NCI-H146 (cell line): ENCODE measurements around the gene TMEM225.
"Not testable (repeated sequence)": the region's sequence is repeated elsewhere in the genome, so short reads cannot be mapped to it uniquely, and the experiment has no call there.

Experiments used
- DNase-seq: peaks from one replicate; lab custom pipeline; 2025; lab: John Stamatoyannopoulos, UW

Gene TMEM225

GRCh38 chr11:123885570-123885969 lies at the start of gene TMEM225:
TMEM225 (minus strand) TSS chr11:123885670; CDS start chr11:123885425, 245 bp downstream.
- no peak for DNase-seq

GRCh38 chr11:123924027-123924426 lies 38.6 kb upstream of the TMEM225 start:
- no peak for DNase-seq

- no peak for DNase-seq
Measured at GRCh38 chr11:123920943-123921342, 35.5 kb upstream of the TMEM225 start.

GRCh38 chr11:123905826-123906225 lies 20.4 kb upstream of the TMEM225 start:
- DNase-seq, result no peak

GRCh38 chr11:123904932-123905331 lies 19.5 kb upstream of the TMEM225 start:
- DNase-seq, result no peak

GRCh38 chr11:123903932-123904331 lies 18.5 kb upstream of the TMEM225 start:
- DNase-seq, result no peak

- no peak for DNase-seq
Measured at GRCh38 chr11:123901867-123902266, 16.4 kb upstream of the TMEM225 start, which contains the start of gene OR8D4. OR8D4 (plus strand) TSS chr11:123902167; CDS start chr11:123906432, 4,265 bp downstream.

DNA sequence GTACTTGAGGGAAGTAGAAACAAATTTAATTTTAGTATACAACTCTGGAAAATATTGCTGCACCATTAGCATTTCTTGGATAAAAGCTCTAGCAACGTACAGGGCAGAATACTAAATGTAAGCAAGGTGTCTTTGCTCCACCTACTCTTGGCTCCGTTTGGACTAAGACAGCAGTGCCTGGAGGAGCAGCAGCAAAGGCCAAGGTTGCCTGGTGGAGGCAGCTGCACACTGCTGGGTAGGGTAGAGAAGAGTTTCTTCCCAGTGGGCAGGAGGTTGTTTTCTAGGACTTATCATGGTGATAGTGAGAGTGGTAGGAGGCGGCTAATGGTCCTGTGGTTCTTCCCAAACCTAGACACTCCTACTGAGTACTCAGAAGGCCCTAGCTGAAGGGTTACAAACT lies 14.3 kb upstream of the TMEM225 start:
- DNase-seq, result no peak

GRCh38 chr11:123892031-123892430 lies 6.6 kb upstream of the TMEM225 start:
- DNase-seq, result no peak

DNA sequence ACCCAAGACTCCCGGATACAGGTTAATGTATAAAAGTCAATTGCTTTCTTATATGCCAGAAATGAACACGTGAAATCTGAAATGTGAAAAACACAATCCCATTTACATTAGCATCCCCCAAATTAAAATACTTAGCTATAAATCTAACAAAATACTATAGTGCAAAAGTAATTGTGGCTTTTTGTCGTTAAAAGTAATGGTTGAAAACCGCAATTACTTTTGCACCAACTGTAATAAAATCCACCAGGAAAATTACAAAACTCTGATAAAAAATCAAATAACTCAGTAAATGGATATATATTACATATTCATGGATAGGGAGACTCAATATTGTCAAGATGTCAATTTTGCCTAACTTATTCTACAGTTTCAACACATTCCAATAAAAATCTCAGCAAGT lies 4.6 kb downstream of the TMEM225 start:
- DNase-seq, result no peak

DNA sequence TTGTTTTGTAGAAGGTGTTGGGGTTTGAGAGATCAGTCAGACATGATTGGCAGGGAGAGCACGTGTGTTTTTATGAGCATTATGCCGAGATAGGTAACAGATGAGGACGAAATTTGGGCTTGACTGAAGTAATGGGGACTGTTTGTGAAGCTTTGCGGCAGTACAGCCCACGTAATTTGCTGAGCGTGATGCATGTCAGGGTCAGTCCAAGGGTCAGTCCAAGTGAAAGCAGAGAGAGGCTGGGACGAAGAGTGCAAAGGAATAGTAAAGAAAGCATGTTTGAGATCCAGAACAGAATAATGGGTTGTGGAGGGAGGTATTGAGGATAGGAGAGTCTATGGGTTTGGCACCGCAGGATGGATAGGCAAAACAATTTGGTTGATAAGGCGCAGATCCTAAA lies 17.7 kb downstream of the TMEM225 start:
- not testable (repeated sequence) for DNase-seq

GRCh38 chr11:123865293-123865692 lies 20.2 kb downstream of the TMEM225 start:
- not testable (repeated sequence) for DNase-seq

DNA sequence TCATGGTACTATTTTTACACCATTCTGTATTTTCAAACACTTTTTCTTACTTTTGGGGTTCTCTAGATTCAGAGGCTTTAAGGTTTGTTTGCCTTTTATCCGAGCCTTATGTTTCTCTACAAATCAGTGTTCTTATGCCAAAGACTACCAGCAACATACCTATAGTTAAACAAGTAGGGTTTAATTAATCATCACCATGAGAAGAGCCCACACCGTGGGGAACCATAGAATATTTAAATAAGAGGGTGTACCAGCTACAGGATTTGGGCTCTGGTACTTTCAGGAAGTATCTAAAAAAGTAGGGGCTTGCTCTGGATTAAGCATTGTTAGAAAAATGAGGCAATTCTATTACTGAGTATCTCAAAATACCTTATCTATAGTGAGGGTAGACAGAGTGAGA lies 25.7 kb downstream of the TMEM225 start:
- no peak for DNase-seq

- DNase-seq, result no peak
Measured at GRCh38 chr11:123856444-123856843, 29.0 kb downstream of the TMEM225 start.

DNA sequence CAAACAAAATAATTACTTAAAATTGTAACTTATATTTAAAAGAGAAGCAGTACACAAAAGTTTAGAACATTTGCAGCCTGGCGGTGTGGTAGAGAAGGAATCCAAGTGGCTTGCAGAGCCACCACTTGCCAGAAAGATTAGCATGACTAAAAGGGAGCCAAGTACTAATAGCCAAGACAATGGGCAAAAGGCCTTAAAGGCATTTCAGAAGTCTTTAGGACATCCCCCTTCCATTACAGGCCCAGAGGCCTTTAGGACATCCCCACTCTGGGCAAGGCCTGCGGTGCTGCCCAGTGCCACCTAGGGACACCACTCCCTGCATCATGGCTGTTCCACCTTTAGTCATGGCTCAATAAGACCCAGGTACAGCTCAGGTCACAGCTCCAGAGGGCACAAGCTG lies 32.4 kb downstream of the TMEM225 start:
- DNase-seq, result no peak

GRCh38 chr11:123852321-123852720 lies 33.1 kb downstream of the TMEM225 start:
- no peak for DNase-seq

GRCh38 chr11:123851110-123851509 lies 34.4 kb downstream of the TMEM225 start:
- DNase-seq, result no peak

DNA sequence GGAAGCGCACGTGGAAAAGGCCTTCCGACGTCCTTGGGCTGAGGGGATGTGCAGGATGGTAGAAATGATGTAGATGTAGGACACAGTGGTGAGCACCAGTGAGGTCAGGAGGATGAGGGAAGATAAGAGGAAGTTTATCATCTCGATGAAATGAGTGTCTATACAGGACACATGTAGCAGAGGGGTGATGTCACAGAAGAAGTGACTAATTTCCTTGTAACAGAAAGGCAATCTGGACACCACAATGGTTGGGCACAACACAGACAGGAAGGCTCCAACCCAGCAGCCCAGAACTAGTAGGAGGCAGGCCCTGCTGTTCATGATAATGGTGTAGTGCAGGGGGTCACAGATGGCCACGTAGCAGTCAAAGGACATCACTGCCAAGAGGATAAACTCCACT lies 44.3 kb downstream of the TMEM225 start:
- DNase-seq, result no peak

- DNase-seq, result no peak
Measured at GRCh38 chr11:123839131-123839530, 46.3 kb downstream of the TMEM225 start.

DNA sequence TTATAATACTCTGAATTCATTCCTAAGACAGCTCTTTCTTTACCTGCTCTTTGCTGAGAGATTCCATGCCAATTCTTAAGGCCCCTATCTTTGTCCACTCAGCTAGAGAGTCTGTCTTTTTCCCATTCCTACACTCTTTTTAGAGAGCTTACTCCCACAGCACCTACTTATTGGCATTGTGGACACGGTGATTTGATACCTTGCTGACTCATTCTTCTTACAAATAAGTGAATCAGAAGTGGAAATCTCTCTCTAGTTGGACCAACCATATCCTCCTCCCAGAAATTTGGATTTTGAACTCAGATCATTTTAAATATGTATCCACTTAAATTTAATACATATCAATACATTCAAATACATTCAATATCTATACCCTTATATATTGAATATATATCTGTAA lies 46.8 kb downstream of the TMEM225 start:
- DNase-seq, result no peak

DNA sequence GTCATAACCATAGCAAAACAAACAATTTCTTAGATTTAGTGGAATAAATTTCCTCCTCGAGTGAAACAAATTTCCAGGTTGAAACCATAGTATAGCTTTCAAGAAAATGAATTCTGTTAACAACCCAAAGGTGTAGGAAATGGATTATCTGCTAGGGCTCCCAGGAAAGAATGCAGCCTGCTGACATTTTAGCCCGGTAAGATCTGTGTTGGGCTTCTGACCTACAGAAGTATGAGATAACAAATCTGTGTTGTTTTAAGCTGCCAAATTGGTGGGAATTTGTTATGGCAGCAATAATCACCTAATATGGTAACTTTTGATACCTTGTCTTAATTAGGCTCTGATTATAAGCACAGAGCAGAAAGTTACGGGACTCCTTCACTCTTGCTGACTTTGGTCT lies 47.3 kb downstream of the TMEM225 start:
- no peak for DNase-seq

DNA sequence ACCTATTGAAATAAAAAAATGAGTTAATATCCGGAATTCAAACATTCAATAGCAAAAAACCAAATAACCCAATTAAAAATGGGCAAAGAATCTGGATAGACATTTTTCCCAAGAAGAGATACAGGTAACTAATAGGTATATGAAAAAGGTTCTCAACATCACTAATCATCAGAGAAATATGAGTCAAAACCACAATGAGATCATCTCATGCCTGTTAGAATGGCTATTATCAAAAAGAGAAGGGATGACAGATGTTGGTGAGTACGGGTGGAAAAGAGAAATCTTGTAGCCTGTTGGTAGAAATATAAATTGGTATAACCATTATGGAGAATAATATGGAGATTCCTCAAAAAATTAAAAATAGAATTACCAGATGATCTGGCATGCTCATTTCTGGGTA lies 52.4 kb downstream of the TMEM225 start:
- no peak for DNase-seq
